HFF-Myc (cell line): Measurements from ENCODE around the gene PHEX.

ENCODE experiments used
- DNase-seq: peaks from one replicate; pipeline ENCODE4 v3.0.0-alpha.2; 2011; ENCODE audit warnings: low read depth; ENCODE audit errors: extremely low read depth
- H3K4me3 ChIP-seq: replicated peaks from 2 replicates; pipeline ENCODE4 v1.5.1; 2011; ENCODE audit warnings: low read depth, mild to moderate bottlenecking, control low read depth, low read length
- CTCF ChIP-seq: IDR thresholded peaks from 2 replicates; pipeline ENCODE4 v1.5.1; 2012; ENCODE audit warnings: mild to moderate bottlenecking, low read depth, low read length, control low read depth; ENCODE audit errors: missing control alignments

Gene PHEX

GRCh38 chrX:22090181-22090580, 58.1 kb downstream of the PHEX start:
- DNase-seq = no peak
- no peak overlapping the region for H3K4me3 ChIP-seq
- TF ChIP-seq CTCF = no peak

- no peak for DNase-seq
- no peak for TF ChIP-seq CTCF
Observed at GRCh38 chrX:22093550-22093949, 61.4 kb downstream of the PHEX start.

GRCh38 chrX:22095286-22095685, 63.2 kb downstream of the PHEX start:
- no peak for DNase-seq
- TF ChIP-seq CTCF = no peak
- H3K4me3 ChIP-seq = no peak overlapping the region

More at GRCh38 chrX:22093550-22093949, 61.4 kb downstream of the PHEX start:
- no peak overlapping the region for H3K4me3 ChIP-seq

GRCh38 chrX:22095856-22096255, 63.7 kb downstream of the PHEX start:
- H3K4me3 ChIP-seq = no peak overlapping the region
- no peak for DNase-seq
- TF ChIP-seq CTCF = no peak

- TF ChIP-seq CTCF = no peak
- H3K4me3 ChIP-seq = no peak overlapping the region
- peak; percentile 61 for DNase-seq
Observed at GRCh38 chrX:22097012-22097694, 65.0 kb downstream of the PHEX start.

GRCh38 chrX:22105231-22105630, 73.1 kb downstream of the PHEX start:
- DNase-seq = no peak
- TF ChIP-seq CTCF = no peak
- H3K4me3 ChIP-seq = no peak overlapping the region

GRCh38 chrX:22105971-22106370, 73.8 kb downstream of the PHEX start:
- H3K4me3 ChIP-seq = no peak overlapping the region
- DNase-seq = no peak
- TF ChIP-seq CTCF = no peak
